ENCODE measurements around the gene IQGAP2.

DNA sequence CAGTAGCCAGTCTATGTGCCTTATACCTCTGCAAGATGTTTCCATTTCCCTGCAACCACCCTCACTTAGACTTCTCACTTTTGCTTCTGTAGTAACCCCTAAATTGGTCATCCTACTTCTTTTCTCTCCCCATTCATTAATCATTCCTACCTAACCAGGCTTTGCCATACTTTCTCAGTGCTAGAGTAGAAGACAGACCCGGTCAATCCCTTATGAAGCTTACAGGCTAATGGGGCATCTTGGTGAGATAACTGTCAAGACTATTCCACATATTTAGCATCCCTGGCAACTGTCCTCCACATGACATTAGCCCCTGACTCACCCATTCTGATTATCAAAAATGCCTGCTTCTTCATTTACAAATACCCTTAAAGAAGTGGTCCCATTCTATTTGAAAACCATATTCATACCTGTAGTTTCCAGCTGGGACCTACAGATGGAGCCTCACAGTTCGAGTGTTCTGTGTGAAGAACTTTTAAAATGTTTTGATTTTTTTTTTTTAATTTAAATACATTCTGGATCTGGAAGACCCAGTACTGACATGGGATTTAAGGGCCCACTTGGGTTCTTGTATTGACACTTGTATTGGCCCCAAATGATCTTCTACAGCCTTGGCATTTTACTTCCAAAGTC is 199.1 kb downstream of the IQGAP2 start:
- TF ChIP-seq, protein P1, sequence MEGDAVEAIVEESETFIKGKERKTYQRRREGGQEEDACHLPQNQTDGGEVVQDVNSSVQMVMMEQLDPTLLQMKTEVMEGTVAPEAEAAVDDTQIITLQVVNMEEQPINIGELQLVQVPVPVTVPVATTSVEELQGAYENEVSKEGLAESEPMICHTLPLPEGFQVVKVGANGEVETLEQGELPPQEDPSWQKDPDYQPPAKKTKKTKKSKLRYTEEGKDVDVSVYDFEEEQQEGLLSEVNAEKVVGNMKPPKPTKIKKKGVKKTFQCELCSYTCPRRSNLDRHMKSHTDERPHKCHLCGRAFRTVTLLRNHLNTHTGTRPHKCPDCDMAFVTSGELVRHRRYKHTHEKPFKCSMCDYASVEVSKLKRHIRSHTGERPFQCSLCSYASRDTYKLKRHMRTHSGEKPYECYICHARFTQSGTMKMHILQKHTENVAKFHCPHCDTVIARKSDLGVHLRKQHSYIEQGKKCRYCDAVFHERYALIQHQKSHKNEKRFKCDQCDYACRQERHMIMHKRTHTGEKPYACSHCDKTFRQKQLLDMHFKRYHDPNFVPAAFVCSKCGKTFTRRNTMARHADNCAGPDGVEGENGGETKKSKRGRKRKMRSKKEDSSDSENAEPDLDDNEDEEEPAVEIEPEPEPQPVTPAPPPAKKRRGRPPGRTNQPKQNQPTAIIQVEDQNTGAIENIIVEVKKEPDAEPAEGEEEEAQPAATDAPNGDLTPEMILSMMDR (conservative IDR thresholded peaks at IDR 0.05), result peak; percentile 35; the same call in 1 of the 2 replicates
- TF ChIP-seq EZH2 (IDR thresholded peaks at IDR 0.05; ENCODE audit: low read depth), result no peak
